ENCODE measurements around the gene FNDC3B. TPM values are rescaled to one million over a fixed set of nuclear protein-coding genes. Genes with fewer than 3 reads are reported as not detected.

Gene FNDC3B
- total and polyA plus RNA-seq, 9 of the 15 experiments (the other 6 are each of a cell fraction or from before 2014, with no cell fraction given) = 7.0 to 35.8 (median 16.2) TPM

- Histone ChIP-seq H3K79me2 (ENCODE audit: control insufficient read depth, insufficient read depth, low read length) (no peaks in the 10 kb centered on the region), H3K9me1 (ENCODE audit: control insufficient read depth, insufficient read depth, low read length) (no peaks in the 10 kb centered on the region), H3K4me2 (ENCODE audit: insufficient read depth, low read length) (no peak overlapping the region), H3K27me3 (ENCODE audit: control insufficient read depth in 2 of 2, insufficient read depth in 2 of 2, low read length in 2 of 2) (no peaks in the 10 kb centered on the region), H3K27ac (ENCODE audit: extremely low read depth, low read depth, low read length) (no peak overlapping the region), H2AFZ (ENCODE audit: low read depth, low read length) (no peak overlapping the region), H4K20me1 (replicated peaks; ENCODE audit: control insufficient read depth, insufficient read depth, low read length) (no peaks in the 10 kb centered on the region), H3K4me1 (replicated peaks in 1 of 2; ENCODE audit: control insufficient read depth in 2 of 2, insufficient read depth in 2 of 2, low read length in 2 of 2) (no peaks in the 10 kb centered on the region), H3K9ac (ENCODE audit: insufficient read depth in 1 of 2, low read depth in 2 of 2, low read length in 2 of 2) (no peak overlapping the region), H3K4me3 (no peak overlapping the region), H3K36me3 (ENCODE audit: control insufficient read depth, insufficient read depth, low read length) (peaks cover 49% of the 10 kb centered on the region), H3K9me3 (replicated peaks; ENCODE audit: control insufficient read depth, insufficient read depth, low read depth, low read length) (no peaks in the 10 kb centered on the region)
- intact Hi-C loops (cut with micrococcal nuclease) (no loop called here), in situ Hi-C loops (cut with MboI) (no loop called here)
- no TSS peak for BruUV-seq (replicated peaks)
- FAIRE-seq = peak; percentile 63
- 30% methylated on average over 9 of the region's 9 CpGs for WGBS (ENCODE audit: insufficient coverage, low coverage, missing lambda C conversion rate)
- CTCF ChIA-PET (ENCODE audit: low intra/inter-chr PET ratio) = no interaction called here
- DNase-seq (ENCODE audit: extremely low read depth in 1 of 4, low spot score in 3 of 4) = peak in 2 of 4 experiments; percentile 15 to 28
- POLR2A ChIA-PET = no interaction called here
- peak; percentile 53 for ATAC-seq
- no peak for TF ChIP-seq SMAD2 (IDR thresholded peaks at IDR 0.05; ENCODE audit: low read depth, low read length)
- TF ChIP-seq, protein P1, sequence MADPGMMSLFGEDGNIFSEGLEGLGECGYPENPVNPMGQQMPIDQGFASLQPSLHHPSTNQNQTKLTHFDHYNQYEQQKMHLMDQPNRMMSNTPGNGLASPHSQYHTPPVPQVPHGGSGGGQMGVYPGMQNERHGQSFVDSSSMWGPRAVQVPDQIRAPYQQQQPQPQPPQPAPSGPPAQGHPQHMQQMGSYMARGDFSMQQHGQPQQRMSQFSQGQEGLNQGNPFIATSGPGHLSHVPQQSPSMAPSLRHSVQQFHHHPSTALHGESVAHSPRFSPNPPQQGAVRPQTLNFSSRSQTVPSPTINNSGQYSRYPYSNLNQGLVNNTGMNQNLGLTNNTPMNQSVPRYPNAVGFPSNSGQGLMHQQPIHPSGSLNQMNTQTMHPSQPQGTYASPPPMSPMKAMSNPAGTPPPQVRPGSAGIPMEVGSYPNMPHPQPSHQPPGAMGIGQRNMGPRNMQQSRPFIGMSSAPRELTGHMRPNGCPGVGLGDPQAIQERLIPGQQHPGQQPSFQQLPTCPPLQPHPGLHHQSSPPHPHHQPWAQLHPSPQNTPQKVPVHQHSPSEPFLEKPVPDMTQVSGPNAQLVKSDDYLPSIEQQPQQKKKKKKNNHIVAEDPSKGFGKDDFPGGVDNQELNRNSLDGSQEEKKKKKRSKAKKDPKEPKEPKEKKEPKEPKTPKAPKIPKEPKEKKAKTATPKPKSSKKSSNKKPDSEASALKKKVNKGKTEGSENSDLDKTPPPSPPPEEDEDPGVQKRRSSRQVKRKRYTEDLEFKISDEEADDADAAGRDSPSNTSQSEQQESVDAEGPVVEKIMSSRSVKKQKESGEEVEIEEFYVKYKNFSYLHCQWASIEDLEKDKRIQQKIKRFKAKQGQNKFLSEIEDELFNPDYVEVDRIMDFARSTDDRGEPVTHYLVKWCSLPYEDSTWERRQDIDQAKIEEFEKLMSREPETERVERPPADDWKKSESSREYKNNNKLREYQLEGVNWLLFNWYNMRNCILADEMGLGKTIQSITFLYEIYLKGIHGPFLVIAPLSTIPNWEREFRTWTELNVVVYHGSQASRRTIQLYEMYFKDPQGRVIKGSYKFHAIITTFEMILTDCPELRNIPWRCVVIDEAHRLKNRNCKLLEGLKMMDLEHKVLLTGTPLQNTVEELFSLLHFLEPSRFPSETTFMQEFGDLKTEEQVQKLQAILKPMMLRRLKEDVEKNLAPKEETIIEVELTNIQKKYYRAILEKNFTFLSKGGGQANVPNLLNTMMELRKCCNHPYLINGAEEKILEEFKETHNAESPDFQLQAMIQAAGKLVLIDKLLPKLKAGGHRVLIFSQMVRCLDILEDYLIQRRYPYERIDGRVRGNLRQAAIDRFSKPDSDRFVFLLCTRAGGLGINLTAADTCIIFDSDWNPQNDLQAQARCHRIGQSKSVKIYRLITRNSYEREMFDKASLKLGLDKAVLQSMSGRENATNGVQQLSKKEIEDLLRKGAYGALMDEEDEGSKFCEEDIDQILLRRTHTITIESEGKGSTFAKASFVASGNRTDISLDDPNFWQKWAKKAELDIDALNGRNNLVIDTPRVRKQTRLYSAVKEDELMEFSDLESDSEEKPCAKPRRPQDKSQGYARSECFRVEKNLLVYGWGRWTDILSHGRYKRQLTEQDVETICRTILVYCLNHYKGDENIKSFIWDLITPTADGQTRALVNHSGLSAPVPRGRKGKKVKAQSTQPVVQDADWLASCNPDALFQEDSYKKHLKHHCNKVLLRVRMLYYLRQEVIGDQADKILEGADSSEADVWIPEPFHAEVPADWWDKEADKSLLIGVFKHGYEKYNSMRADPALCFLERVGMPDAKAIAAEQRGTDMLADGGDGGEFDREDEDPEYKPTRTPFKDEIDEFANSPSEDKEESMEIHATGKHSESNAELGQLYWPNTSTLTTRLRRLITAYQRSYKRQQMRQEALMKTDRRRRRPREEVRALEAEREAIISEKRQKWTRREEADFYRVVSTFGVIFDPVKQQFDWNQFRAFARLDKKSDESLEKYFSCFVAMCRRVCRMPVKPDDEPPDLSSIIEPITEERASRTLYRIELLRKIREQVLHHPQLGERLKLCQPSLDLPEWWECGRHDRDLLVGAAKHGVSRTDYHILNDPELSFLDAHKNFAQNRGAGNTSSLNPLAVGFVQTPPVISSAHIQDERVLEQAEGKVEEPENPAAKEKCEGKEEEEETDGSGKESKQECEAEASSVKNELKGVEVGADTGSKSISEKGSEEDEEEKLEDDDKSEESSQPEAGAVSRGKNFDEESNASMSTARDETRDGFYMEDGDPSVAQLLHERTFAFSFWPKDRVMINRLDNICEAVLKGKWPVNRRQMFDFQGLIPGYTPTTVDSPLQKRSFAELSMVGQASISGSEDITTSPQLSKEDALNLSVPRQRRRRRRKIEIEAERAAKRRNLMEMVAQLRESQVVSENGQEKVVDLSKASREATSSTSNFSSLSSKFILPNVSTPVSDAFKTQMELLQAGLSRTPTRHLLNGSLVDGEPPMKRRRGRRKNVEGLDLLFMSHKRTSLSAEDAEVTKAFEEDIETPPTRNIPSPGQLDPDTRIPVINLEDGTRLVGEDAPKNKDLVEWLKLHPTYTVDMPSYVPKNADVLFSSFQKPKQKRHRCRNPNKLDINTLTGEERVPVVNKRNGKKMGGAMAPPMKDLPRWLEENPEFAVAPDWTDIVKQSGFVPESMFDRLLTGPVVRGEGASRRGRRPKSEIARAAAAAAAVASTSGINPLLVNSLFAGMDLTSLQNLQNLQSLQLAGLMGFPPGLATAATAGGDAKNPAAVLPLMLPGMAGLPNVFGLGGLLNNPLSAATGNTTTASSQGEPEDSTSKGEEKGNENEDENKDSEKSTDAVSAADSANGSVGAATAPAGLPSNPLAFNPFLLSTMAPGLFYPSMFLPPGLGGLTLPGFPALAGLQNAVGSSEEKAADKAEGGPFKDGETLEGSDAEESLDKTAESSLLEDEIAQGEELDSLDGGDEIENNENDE (IDR thresholded peaks at IDR 0.05; ENCODE audit: low read depth, low read length) = no peak
- TF ChIP-seq CBFA2T3 (IDR thresholded peaks at IDR 0.05) = peak; percentile 28; the same call in 1 of the 2 replicates
- TF ChIP-seq MTA1 (IDR thresholded peaks at IDR 0.05; ENCODE audit: borderline replicate concordance) = no peak
- no peak for TF ChIP-seq FUS (optimal IDR thresholded peaks at IDR 0.05; ENCODE audit: low read depth, low read length)
- TF ChIP-seq E4F1 (CRISPR knock-in tag; IDR thresholded peaks at IDR 0.05; ENCODE audit: borderline replicate concordance) = no peak
- TF ChIP-seq TCF3 (CRISPR knock-in tag; IDR thresholded peaks at IDR 0.05) = peak; percentile 58
Observed at GRCh38 chr3:172367205-172368105, 328.1 kb downstream of the FNDC3B start.
